Islet precursor cell (in vitro differentiated cells): ENCODE data around the gene APOC3.
"Not testable (repeated sequence)": the region's sequence is repeated elsewhere in the genome, so short reads cannot be mapped to it uniquely, and the experiment has no call there.

ENCODE experiments used
- DNase-seq: peaks from one replicate; pipeline ENCODE4 v3.0.0-alpha.2; 2018

Gene APOC3

DNA sequence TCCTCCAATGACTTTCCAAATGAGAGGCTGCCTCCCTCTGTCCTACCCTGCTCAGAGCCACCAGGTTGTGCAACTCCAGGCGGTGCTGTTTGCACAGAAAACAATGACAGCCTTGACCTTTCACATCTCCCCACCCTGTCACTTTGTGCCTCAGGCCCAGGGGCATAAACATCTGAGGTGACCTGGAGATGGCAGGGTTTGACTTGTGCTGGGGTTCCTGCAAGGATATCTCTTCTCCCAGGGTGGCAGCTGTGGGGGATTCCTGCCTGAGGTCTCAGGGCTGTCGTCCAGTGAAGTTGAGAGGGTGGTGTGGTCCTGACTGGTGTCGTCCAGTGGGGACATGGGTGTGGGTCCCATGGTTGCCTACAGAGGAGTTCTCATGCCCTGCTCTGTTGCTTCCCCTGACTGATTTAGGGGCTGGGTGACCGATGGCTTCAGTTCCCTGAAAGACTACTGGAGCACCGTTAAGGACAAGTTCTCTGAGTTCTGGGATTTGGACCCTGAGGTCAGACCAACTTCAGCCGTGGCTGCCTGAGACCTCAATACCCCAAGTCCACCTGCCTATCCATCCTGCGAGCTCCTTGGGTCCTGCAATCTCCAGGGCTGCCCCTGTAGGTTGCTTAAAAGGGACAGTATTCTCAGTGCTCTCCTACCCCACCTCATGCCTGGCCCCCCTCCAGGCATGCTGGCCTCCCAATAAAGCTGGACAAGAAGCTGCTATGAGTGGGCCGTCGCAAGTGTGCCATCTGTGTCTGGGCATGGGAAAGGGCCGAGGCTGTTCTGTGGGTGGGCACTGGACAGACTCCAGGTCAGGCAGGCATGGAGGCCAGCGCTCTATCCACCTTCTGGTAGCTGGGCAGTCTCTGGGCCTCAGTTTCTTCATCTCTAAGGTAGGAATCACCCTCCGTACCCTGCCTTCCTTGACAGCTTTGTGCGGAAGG is 2.9 kb downstream of the APOC3 start:
- DNase-seq, result no peak

DNA sequence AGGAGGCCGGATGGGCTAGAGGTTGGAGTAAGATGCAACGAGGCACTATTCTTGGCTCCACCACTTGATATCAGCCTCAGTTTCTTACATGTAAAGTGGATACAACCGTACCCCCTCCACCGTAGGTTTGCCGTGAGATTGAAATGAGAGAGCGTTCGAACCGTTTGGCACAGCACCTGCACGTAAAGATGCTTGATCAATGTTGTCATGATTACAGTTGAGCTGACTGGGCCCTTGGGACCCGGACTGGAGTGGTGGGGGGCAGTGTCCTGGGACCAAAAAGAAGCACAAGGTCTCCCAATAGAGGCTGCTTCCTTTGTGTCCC is 3.7 kb downstream of the APOC3 start:
- no peak for DNase-seq

GRCh38 chr11:116833816-116834534 is 4.3 kb downstream of the APOC3 start:
- DNase-seq, result no peak

DNA sequence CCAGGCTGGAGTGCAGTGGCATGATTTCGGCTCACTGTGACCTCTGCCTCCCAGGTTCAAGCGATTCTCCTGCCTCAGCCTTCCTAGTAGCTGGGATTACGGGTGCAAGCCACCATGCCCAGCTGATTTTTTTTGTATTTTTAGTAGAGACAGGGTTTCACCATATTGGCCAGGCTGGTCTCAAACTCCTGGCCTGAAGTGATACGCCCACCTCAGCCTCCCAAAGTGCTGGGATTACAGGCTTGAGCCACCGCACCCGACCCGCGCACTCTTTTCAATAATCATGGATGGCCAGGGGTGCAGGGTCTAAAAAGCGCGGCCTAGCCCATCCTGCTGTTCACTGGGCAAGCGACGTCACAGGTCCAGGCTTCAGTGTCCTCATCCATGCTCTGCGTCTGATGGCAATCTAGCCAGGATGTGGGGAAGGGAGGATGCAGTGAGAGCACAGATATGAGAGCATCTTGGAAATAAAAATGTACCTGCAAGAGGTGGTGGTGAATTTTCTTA is 4.9 kb downstream of the APOC3 start:
- not testable (repeated sequence) for DNase-seq

- DNase-seq, result no peak
These were observed 5.5 kb downstream of the APOC3 start for GRCh38 chr11:116835042-116835772.

DNA sequence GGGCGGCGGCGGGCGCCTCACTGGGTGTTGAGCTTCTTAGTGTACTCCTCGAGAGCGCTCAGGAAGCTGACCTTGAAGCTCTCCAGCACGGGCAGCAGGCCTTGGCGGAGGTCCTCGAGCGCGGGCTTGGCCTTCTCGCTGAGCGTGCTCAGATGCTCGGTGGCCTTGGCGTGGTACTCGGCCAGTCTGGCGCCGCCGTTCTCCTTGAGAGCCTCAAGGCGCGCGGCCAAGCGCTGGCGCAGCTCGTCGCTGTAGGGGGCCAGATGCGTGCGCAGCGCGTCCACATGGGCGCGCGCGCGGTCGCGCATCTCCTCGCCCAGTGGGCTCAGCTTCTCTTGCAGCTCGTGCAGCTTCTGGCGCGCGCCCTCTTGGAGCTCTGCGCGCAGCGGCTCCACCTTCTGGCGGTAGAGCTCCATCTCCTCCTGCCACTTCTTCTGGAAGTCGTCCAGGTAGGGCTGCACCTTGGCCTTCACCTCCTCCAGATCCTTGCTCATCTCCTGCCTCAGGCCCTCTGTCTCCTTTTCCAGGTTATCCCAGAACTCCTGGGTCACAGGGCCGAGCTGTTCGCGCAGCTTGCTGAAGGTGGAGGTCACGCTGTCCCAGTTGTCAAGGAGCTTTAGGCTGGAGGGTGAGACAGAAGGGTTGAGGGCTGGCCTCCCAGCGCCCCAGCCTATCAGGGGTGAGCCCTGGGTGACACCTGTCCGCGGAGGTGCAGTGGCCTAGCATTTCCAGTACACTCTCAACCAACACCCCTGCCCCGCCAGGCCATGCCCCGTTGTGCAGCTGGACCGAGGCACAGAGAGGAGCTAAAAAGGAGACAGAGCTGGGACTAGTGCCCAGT is 6.3 kb downstream of the APOC3 start:
- peak; percentile 94 for DNase-seq

GRCh38 chr11:116836632-116836991 is 6.9 kb downstream of the APOC3 start:
- no peak for DNase-seq

- peak; percentile 81 for DNase-seq
These were observed 7.8 kb downstream of the APOC3 start, which contains the start of gene APOA1 for GRCh38 chr11:116837231-116838091. Gene APOA1 (minus strand): TSS chr11:116837622. CDS start chr11:116837387, 235 bp downstream.

GRCh38 chr11:116838321-116839084 is 8.8 kb downstream of the APOC3 start:
- no peak for DNase-seq

- no peak for DNase-seq
These were observed 10.6 kb downstream of the APOC3 start for GRCh38 chr11:116840224-116840745.

DNA sequence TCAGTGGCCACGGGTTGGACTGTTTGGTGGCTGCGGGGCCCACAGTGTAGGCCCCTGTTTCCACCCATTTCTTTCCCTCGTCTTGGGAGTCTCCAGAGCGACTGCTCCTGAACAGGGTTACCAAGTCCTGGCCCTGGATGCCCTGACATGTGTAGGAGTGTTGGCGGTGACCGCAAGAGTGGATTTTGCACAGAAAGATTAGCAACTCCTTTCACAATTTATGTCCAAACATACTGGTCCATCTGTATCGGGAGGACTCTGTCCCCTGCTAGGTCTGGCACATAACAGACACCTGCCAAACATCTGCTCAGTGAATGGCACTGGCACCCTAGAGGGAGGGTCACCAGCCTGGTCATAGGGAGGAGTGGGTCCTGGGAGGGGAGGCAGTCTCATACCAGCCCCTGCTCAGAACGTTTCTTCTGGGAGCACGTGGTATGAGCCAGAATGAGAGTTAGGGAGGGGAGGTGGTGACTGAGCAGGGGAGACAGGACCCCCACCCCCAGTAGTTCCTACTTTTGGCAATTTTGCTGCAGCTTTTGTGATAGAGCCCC is 11.1 kb downstream of the APOC3 start:
- no peak for DNase-seq

DNA sequence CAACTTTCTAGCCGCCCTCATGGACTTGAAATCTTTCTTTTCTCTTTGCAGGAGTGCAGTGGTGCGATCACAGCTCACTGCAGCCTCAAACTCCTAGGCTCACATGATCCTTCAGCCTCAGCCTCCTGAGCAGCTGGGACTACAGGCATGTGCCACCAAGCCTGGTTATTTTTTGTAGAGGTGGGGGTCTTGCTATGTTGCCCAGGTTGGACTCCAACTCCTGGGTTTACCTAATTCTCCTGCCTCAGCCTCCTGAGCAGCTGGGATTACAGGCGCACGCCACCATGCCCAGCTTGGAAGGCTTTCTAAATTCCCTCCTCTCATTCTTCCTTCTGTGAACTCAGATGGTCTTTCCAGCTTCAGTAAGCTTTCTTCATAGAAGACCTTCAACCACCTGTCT is 12.4 kb downstream of the APOC3 start:
- no peak for DNase-seq

GRCh38 chr11:116842909-116843308 is 13.2 kb downstream of the APOC3 start:
- DNase-seq, result no peak

DNA sequence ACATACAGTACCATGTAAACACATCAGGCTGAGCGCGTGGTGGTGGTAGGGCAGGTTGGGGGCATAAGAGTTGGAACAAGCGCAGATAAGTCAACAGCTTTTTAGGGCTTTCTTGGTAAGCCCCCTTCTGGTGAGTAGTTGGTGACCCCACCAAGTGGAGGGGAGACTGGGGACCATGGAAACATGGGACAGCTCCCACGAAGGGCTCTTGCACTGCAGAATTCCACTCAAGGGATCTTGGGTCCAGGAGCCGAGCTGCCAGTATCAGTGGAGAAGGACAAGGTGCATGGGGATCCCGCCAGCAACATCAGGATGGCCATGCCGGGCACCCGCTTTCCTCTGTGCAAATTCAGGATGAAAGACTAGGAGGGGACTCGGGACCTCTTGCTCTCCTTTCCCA is 14.0 kb downstream of the APOC3 start:
- no peak for DNase-seq

DNA sequence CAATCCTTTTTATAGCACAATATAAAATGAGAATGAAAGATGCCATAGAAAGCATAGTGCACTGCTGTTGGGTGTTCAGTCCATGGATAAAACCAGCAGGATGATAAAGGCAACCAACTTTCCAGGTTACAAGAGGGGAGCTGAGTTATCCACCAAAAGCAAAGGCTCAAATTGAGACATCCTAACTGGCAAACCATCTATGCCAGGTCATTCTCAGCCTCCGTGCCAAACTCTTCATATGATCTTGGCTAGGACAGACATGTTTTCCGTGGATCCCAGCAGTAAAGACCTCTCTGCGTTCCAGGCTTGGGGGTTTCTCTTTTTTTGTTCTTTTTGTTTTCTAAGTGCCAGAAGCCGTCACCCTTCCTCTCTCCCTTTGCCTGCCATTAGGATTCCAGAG is 15.0 kb downstream of the APOC3 start:
- no peak for DNase-seq

DNA sequence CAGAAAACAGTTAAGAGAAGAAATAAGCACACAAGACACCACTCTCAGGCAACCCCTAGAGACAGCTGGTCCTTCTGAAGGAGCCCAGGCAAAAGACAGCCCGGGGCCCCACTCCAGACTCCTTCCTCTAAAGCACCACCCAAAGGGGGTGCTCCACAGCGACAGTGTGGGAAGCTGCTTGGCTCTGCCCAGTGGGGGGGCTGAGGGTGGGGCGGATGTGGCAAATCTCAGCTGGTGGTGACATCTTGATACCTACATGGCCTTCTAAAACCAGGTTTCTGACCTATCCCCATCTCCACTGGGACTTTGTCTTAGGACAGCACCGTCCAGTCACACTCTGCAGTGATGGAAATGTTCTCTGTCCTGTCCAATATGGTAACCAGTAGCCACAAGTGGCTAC is 17.9 kb downstream of the APOC3 start:
- no peak for DNase-seq

DNA sequence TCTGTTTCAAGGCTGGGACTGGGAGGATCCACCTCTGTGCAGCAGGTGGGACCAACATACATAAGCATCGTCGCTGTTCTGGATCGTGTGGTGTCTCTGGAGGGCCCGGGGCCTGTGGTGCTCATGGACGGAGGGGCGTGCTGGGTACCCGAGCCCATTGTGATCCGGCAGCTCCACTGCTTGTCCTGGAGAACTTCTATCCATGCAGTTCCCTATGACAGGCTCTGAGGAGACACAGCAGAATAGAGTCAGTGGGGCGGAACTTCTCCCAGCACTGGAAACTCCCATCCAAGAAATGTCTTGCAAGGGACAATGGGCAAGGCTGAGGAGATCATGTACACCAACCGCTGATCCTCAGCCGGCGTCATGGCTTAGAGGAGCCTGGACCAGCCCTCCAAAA is 19.4 kb downstream of the APOC3 start:
- DNase-seq, result no peak

DNA sequence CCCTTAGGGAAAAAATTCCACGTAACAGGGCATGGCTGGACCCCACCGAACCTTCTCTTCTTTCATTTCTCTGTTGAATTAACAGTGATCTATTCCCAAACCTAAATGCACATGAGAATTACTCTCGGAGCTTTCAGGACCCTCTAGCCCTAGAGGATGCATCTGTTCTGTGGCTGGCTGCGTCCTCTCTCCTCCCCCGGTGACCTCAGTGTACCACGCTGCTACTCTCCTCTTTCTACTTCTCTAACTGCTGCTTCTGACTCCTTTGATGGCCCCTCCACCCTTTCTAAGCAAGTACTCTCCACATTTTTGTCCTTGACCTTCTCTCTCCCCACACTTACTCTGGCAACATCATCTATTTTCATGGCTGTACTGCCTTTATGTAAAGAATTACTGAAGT is 19.8 kb downstream of the APOC3 start:
- no peak for DNase-seq

DNA sequence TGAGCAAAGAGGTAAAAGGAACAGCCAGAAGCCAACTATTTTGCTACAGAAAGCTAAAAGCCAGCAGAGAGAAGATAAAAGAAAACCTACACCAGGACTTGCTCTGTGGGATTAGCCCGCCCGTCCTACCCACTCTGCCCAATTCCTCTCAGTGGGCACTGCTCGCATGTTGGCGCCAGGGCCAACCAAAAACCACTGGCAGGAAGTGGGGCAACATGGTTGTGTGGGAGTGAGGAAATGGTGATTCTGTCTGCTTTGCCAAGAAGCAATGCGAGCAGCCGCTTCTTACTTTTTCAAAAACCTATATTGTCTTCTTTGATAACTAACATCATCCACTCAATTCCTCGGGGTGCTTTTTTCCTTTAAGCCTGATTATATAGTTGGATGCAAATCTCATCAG is 21.9 kb downstream of the APOC3 start:
- no peak for DNase-seq
